H1 (cell line): Measurements from ENCODE around the gene CIRBP.

Experiments
- EZH2 ChIP-seq: fragments of 200-600 bp; sonication (generic); IDR thresholded peaks from 2 replicates; pipeline ENCODE4 v1.7.1; 2012; ENCODE audit warnings: low read depth, mild to moderate bottlenecking, moderate library complexity, low read length, inconsistent platforms; ENCODE audit not compliant: severe bottlenecking
- SP1 ChIP-seq: IDR thresholded peaks from 2 replicates; pipeline ENCODE4 v1.6.1; 2011; ENCODE audit warnings: low read depth, low read length
- TF ChIP-seq, protein P1 (sequence below), 3 experiments: IDR thresholded peaks; 1 replicate in 2 of 3; 2 replicates in 1 of 3; pipeline versions ENCODE4 v1.5.1 to v1.6.1; 2011; ENCODE audit warnings: low read length in 3 of 3, mild to moderate bottlenecking in 3 of 3, inconsistent platforms in 2 of 3, low read depth in 1 of 3, moderate library complexity in 1 of 3; ENCODE audit not compliant: insufficient read depth in 1 of 3; ENCODE audit errors: control extremely low read depth in 1 of 3

- TF ChIP-seq SP1 (no peak), EZH2 (no peak)
- TF ChIP-seq, protein P1, sequence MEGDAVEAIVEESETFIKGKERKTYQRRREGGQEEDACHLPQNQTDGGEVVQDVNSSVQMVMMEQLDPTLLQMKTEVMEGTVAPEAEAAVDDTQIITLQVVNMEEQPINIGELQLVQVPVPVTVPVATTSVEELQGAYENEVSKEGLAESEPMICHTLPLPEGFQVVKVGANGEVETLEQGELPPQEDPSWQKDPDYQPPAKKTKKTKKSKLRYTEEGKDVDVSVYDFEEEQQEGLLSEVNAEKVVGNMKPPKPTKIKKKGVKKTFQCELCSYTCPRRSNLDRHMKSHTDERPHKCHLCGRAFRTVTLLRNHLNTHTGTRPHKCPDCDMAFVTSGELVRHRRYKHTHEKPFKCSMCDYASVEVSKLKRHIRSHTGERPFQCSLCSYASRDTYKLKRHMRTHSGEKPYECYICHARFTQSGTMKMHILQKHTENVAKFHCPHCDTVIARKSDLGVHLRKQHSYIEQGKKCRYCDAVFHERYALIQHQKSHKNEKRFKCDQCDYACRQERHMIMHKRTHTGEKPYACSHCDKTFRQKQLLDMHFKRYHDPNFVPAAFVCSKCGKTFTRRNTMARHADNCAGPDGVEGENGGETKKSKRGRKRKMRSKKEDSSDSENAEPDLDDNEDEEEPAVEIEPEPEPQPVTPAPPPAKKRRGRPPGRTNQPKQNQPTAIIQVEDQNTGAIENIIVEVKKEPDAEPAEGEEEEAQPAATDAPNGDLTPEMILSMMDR (IDR thresholded peaks at IDR 0.05; ENCODE audit: control extremely low read depth in 1 of 3, insufficient read depth in 1 of 3, low read depth in 1 of 3, low read length in 3 of 3), result no peak
These were observed 49.7 kb downstream of the CIRBP start for GRCh38 chr19:1318678-1319471.
